Thyroid gland (tissue), 4 donors: Measurements from ENCODE around the gene SCCPDH. TPM values are rescaled to one million over a fixed set of nuclear protein-coding genes. Genes with fewer than 3 reads are reported as not detected.

ENCODE experiments used
- DNase-seq, 2 donors: peaks; one replicate each; pipeline ENCODE4 v3.0.0-alpha.2; 2019
- H3K27ac ChIP-seq, 3 donors: fragments of 200-600 bp; sonication (generic); 1 replicate in 2 of 3; 2 replicates in 1 of 3; pipeline ENCODE4 v1.5.1; 2016 to 2019; ENCODE audit warnings: mild to moderate bottlenecking in 1 of 3, moderate library complexity in 1 of 3
- H3K27me3 ChIP-seq: fragments of 200-600 bp; sonication (generic); one replicate; pipeline ENCODE4 v1.5.1; 2019
- H3K36me3 ChIP-seq, 2 donors: fragments of 200-600 bp; sonication (generic); one replicate each; pipeline ENCODE4 v1.5.1; 2016 to 2019
- H3K4me1 ChIP-seq, 2 donors: fragments of 200-600 bp; sonication (generic); one replicate each; pipeline ENCODE4 v1.5.1; 2017 to 2019
- H3K4me3 ChIP-seq, 3 donors: fragments of 200-600 bp; sonication (generic); replicated peaks in 1 of 3; 1 replicate in 2 of 3; 2 replicates in 1 of 3; pipeline ENCODE4 v1.5.1; 2016; ENCODE audit warnings: mild to moderate bottlenecking in 1 of 3
- H3K9me3 ChIP-seq: fragments of 200-600 bp; sonication (generic); one replicate; pipeline ENCODE4 v1.5.1; 2017
- POLR2A ChIP-seq, 2 donors: fragments of 450-650 bp; IDR thresholded peaks; one replicate each; pipeline ENCODE4 v1.6.1; 2017; ENCODE audit warnings: antibody characterized with exemption in 2 of 2, mild to moderate bottlenecking in 2 of 2, moderate library complexity in 1 of 2
- WGBS, 2 donors: methylation state at CpG; one replicate each; pipeline ENCODE4 v1.1.5; 2017; 5-methylcytosine and 5-hydroxymethylcytosine counted together
- intact Hi-C: fragments of 100-400 bp; cut with DNase I; formaldehyde crosslinking; loops from one replicate; pipeline ENCODE4 v1.15.1; 2023
- total RNA-seq, 4 donors: library from RNA; depleted of rRNA; stranded (reverse); fragments of >200 nt; gene quantifications; one replicate each; pipeline ENCODE4 v1.2.3, GENCODE V29; 2016
- TF ChIP-seq, protein P1 (sequence below), 6 experiments: fragments of 200-600 bp in 3 of 6; fragments of 450-650 bp in 3 of 6; sonication (generic) in 3 of 6; IDR thresholded peaks; one replicate each; pipeline ENCODE4 v1.5.1; 2016 to 2019; ENCODE audit warnings: antibody characterized with exemption in 6 of 6, mild to moderate bottlenecking in 2 of 6, inconsistent platforms in 1 of 6, moderate library complexity in 1 of 6

The SCCPDH gene
- total RNA-seq, 4 donors from 2014 or later, result 30.0 to 37.8 (median 32.9) TPM

DNA sequence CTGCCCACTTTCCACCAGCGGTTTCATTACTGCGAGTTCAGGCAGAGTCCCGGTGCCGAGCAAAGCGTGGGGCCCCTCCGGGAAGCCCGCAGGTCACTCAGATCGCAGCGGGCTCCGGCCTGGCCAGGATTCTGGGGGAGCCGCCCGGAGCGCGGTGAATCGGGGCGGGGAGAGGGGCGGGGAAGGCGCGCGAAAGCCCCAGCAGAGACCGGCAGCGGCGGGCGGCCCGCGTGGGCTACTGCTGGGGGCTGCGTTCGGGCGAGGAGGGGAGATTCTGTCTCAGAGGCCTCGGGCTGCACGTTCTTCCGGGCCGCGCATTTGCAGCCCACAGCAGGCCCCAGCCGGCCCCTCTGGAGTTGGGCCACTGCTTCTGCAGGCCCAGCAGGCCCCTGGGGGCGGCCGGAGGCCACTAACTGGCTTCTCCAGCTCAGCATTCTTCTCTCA lies 64.7 kb downstream of the SCCPDH start:
- intact Hi-C loops, result no loop called here
- peaks cover 6 to 8% of the 10 kb centered on the region in 2 donors for H3K4me1 ChIP-seq
- H3K36me3 ChIP-seq, result no peaks in the 10 kb centered on the region
- DNase-seq, result no peak
- 16 to 22% methylated on average over 13 to 16 of the region's 37 CpGs for WGBS, 2 donors
- H3K9me3 ChIP-seq, result no peaks in the 10 kb centered on the region
- no peak overlapping the region for H3K4me3 ChIP-seq
- no peaks in the 10 kb centered on the region for H3K27me3 ChIP-seq
- H3K27ac ChIP-seq, result no peak overlapping the region
- TF ChIP-seq, protein P1, sequence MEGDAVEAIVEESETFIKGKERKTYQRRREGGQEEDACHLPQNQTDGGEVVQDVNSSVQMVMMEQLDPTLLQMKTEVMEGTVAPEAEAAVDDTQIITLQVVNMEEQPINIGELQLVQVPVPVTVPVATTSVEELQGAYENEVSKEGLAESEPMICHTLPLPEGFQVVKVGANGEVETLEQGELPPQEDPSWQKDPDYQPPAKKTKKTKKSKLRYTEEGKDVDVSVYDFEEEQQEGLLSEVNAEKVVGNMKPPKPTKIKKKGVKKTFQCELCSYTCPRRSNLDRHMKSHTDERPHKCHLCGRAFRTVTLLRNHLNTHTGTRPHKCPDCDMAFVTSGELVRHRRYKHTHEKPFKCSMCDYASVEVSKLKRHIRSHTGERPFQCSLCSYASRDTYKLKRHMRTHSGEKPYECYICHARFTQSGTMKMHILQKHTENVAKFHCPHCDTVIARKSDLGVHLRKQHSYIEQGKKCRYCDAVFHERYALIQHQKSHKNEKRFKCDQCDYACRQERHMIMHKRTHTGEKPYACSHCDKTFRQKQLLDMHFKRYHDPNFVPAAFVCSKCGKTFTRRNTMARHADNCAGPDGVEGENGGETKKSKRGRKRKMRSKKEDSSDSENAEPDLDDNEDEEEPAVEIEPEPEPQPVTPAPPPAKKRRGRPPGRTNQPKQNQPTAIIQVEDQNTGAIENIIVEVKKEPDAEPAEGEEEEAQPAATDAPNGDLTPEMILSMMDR (IDR thresholded peaks at IDR 0.05), result no peak
- no peak for TF ChIP-seq POLR2A (IDR thresholded peaks at IDR 0.05)

DNA sequence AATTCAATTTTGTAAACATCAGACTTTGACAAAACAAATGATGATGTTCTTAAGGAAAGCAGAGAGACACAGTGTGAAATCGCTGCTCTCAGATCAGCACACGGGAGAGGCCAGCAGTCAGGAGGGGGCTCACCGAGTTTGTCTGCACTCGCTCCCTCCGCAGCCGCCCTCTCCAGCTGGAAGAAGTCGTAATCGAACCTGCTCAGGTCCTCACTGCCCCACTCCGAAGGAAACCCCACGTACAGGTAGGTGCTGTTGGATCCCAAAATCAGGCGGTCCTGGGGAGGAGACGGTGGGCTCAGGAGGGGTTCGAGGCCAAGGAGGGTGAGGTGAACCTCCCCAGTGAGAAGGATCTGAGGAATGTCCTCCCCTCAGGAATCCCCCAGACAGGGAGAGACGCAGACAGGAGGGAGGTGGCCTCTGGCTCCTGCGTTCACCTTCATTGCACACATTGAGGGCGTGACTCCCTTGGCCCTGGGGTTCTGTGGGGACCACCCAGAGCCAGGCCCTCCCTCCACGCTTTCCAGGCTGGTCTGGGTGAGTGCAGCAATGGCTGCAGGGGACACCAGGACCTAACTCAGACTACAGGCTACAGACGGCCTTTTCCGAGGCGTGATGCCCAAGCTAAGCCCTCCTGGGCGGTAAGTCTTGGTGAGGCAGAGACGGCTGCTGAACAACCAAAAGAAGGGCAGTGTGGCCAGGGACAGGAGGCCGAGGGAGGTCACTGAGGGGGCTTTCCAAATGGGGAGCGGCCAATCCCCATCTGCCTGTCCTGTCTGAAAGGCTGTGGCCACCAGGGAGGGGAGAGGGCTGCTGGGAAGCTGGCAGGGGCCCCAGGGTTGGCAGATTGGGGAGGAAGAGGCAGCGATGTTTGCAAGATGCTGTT lies 65.5 kb downstream of the SCCPDH start:
- Histone ChIP-seq H3K27ac (no peak overlapping the region), H3K9me3 (no peaks in the 10 kb centered on the region), H3K36me3 (no peaks in the 10 kb centered on the region), H3K4me3 (no peak overlapping the region), H3K4me1 (peaks cover 6 to 8% of the 10 kb centered on the region in 2 donors), H3K27me3 (no peaks in the 10 kb centered on the region)
- intact Hi-C loops, result no loop called here
- 78 to 80% methylated on average over 25 of the region's 25 CpGs for WGBS, 2 donors
- DNase-seq, result no peak
- TF ChIP-seq POLR2A (IDR thresholded peaks at IDR 0.05), result no peak
- TF ChIP-seq, protein P1 (IDR thresholded peaks at IDR 0.05), result no peak

DNA sequence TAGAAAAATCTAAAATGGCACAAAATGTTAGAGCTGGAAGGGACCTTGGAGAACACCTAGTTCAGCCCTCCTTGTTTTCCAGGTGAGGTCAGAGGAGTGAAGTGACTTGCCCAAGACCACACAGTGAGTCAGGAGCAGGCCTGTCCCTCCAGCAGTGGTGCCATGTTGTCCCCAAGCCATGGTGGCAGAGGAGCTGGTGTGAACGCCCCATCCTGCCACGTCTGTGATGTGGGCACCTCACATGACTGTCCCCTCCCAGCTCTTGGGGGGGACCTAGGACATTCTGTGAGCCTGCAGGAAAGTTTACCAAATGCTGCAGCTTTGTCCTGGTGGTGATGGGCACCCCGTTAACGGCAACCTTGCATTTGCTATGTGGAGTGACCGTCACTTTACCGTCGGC lies 66.2 kb downstream of the SCCPDH start:
- no peaks in the 10 kb centered on the region for H3K27me3 ChIP-seq
- H3K36me3 ChIP-seq, result no peaks in the 10 kb centered on the region
- 96% methylated on average over 7 of the region's 7 CpGs for WGBS, 2 donors
- TF ChIP-seq, protein P1 (IDR thresholded peaks at IDR 0.05), result no peak
- TF ChIP-seq POLR2A (IDR thresholded peaks at IDR 0.05), result no peak
- H3K4me1 ChIP-seq, result peaks cover 5 to 6% of the 10 kb centered on the region in 2 donors
- H3K9me3 ChIP-seq, result no peaks in the 10 kb centered on the region
- intact Hi-C loops, result no loop called here
- H3K27ac ChIP-seq, result no peak overlapping the region
- no peak overlapping the region for H3K4me3 ChIP-seq
- no peak for DNase-seq

DNA sequence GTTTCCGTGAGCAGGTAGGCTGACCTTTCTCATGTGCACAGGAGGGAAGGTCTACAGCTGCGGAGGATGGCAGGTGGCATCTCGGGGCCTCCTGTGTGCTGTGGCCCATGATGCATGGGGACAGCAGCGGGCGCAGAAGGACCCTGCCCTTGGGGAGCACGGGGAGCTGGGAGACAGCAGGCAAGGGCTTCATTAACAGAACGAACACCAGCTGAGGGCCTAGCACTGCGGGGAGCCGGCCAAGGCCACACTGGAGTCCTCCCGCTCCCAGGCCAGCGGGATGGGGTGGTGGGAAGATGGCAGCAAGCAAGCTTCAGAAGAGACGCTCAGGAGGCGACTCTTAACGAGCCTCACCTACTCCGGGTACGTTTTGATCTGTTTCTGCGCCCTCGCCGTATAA lies 66.6 kb downstream of the SCCPDH start:
- H3K4me1 ChIP-seq, result peaks cover 5 to 6% of the 10 kb centered on the region in 2 donors
- H3K27me3 ChIP-seq, result no peaks in the 10 kb centered on the region
- intact Hi-C loops, result no loop called here
- no peak overlapping the region for H3K4me3 ChIP-seq
- 91 to 93% methylated on average over 19 of the region's 19 CpGs for WGBS, 2 donors
- no peak for DNase-seq
- TF ChIP-seq POLR2A (IDR thresholded peaks at IDR 0.05), result no peak
- TF ChIP-seq, protein P1 (IDR thresholded peaks at IDR 0.05), result no peak
- no peaks in the 10 kb centered on the region for H3K36me3 ChIP-seq
- H3K27ac ChIP-seq, result no peak overlapping the region
- H3K9me3 ChIP-seq, result no peaks in the 10 kb centered on the region

DNA sequence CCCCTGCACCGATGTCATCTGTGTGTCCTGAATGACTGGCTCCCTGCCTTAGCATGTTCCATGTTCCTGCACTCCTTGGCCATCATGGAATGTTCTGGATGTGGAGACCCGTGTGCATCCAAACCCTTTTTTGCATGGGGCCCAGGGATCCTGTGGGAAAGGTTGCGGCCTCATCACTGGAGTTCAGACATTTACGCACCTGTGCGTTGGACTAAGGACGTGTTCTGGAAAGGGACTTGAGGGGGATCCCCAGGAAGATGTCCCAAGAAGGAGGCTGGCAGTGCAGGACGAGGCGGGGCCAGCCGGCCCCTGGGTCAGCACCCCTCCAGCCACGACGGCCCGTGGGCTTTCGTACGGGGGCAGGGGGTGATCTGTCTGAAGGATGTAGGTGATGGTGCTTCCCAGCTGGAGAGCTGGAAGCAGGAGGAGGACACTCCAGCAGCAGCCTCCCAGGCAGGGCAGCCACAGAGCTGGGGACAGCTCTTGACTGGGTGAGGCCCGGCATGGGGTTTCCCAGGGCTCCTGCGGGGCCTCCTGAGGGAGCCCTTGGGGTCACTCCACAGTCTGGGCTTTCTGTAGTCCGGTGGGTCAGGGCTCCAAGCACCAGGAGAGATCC lies 67.2 kb downstream of the SCCPDH start:
- intact Hi-C loops, result no loop called here
- no peak for TF ChIP-seq POLR2A (IDR thresholded peaks at IDR 0.05)
- TF ChIP-seq, protein P1 (IDR thresholded peaks at IDR 0.05), result no peak
- no peaks in the 10 kb centered on the region for H3K27me3 ChIP-seq

More for the DNA sequence above, 67.2 kb downstream of the SCCPDH start:
- Histone ChIP-seq H3K4me1 (peaks cover 5 to 6% of the 10 kb centered on the region in 2 donors), H3K27ac (no peak overlapping the region), H3K36me3 (no peaks in the 10 kb centered on the region), H3K4me3 (no peak overlapping the region), H3K9me3 (no peaks in the 10 kb centered on the region)
- no peak for DNase-seq
- WGBS, 2 donors, result 80 to 85% methylated on average over 15 to 17 of the region's 17 CpGs
